Measurements from ENCODE around the gene TAS2R46. TPM values are rescaled to one million over a fixed set of nuclear protein-coding genes. Genes with fewer than 3 reads are reported as not detected.

TAS2R46 gene
- total and polyA plus RNA-seq, 2 of the 13 experiments (the other 11 are each of a cell fraction or from before 2014, with no cell fraction given): 0.16 to 3.5 TPM

- TF ChIP-seq, protein P1, sequence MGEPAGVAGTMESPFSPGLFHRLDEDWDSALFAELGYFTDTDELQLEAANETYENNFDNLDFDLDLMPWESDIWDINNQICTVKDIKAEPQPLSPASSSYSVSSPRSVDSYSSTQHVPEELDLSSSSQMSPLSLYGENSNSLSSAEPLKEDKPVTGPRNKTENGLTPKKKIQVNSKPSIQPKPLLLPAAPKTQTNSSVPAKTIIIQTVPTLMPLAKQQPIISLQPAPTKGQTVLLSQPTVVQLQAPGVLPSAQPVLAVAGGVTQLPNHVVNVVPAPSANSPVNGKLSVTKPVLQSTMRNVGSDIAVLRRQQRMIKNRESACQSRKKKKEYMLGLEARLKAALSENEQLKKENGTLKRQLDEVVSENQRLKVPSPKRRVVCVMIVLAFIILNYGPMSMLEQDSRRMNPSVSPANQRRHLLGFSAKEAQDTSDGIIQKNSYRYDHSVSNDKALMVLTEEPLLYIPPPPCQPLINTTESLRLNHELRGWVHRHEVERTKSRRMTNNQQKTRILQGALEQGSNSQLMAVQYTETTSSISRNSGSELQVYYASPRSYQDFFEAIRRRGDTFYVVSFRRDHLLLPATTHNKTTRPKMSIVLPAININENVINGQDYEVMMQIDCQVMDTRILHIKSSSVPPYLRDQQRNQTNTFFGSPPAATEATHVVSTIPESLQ (CRISPR knock-in tag; conservative IDR thresholded peaks at IDR 0.05): no peak
- TF ChIP-seq EEA1 (CRISPR knock-in tag; IDR thresholded peaks at IDR 0.05; ENCODE audit: borderline replicate concordance): no peak
- no peak for TF ChIP-seq WIZ (CRISPR knock-in tag; IDR thresholded peaks at IDR 0.05)
- no peak for TF ChIP-seq NPAS2 (CRISPR knock-in tag; IDR thresholded peaks at IDR 0.05; ENCODE audit: borderline replicate concordance)
- TF ChIP-seq, protein P2, sequence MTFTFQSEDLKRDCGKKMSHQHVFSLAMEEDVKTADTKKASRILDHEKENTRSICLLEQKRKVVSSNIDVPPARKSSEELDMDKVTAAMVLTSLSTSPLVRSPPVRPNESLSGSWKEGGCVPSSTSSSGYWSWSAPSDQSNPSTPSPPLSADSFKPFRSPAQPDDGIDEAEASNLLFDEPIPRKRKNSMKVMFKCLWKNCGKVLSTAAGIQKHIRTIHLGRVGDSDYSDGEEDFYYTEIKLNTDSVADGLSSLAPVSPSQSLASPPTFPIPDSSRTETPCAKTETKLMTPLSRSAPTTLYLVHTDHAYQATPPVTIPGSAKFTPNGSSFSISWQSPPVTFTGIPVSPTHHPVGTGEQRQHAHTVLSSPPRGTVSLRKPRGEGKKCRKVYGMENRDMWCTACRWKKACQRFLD (CRISPR knock-in tag; IDR thresholded peaks at IDR 0.05; ENCODE audit: borderline replicate concordance): no peak
- no peak for TF ChIP-seq ZUFSP (CRISPR knock-in tag; IDR thresholded peaks at IDR 0.05; ENCODE audit: borderline replicate concordance)
- TF ChIP-seq ZNF879 (CRISPR knock-in tag; IDR thresholded peaks at IDR 0.05): no peak
- TF ChIP-seq, protein P3, sequence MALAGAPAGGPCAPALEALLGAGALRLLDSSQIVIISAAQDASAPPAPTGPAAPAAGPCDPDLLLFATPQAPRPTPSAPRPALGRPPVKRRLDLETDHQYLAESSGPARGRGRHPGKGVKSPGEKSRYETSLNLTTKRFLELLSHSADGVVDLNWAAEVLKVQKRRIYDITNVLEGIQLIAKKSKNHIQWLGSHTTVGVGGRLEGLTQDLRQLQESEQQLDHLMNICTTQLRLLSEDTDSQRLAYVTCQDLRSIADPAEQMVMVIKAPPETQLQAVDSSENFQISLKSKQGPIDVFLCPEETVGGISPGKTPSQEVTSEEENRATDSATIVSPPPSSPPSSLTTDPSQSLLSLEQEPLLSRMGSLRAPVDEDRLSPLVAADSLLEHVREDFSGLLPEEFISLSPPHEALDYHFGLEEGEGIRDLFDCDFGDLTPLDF (CRISPR knock-in tag; IDR thresholded peaks at IDR 0.05): no peak
- TF ChIP-seq MAF1 (CRISPR knock-in tag; IDR thresholded peaks at IDR 0.05; ENCODE audit: borderline replicate concordance): no peak
- TF ChIP-seq RORA (CRISPR knock-in tag; IDR thresholded peaks at IDR 0.05): no peak
- TF ChIP-seq ZNF747 (CRISPR knock-in tag; IDR thresholded peaks at IDR 0.05; ENCODE audit: borderline replicate concordance): no peak
- TF ChIP-seq, protein P4, sequence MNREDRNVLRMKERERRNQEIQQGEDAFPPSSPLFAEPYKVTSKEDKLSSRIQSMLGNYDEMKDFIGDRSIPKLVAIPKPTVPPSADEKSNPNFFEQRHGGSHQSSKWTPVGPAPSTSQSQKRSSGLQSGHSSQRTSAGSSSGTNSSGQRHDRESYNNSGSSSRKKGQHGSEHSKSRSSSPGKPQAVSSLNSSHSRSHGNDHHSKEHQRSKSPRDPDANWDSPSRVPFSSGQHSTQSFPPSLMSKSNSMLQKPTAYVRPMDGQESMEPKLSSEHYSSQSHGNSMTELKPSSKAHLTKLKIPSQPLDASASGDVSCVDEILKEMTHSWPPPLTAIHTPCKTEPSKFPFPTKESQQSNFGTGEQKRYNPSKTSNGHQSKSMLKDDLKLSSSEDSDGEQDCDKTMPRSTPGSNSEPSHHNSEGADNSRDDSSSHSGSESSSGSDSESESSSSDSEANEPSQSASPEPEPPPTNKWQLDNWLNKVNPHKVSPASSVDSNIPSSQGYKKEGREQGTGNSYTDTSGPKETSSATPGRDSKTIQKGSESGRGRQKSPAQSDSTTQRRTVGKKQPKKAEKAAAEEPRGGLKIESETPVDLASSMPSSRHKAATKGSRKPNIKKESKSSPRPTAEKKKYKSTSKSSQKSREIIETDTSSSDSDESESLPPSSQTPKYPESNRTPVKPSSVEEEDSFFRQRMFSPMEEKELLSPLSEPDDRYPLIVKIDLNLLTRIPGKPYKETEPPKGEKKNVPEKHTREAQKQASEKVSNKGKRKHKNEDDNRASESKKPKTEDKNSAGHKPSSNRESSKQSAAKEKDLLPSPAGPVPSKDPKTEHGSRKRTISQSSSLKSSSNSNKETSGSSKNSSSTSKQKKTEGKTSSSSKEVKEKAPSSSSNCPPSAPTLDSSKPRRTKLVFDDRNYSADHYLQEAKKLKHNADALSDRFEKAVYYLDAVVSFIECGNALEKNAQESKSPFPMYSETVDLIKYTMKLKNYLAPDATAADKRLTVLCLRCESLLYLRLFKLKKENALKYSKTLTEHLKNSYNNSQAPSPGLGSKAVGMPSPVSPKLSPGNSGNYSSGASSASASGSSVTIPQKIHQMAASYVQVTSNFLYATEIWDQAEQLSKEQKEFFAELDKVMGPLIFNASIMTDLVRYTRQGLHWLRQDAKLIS (CRISPR knock-in tag; IDR thresholded peaks at IDR 0.05): no peak
- 0 out of 2 replicates have a peak, but pooled peaks have one; percentile 11 for TF ChIP-seq BHLHE40 (IDR thresholded peaks at IDR 0.05; ENCODE audit: low read length)
- TF ChIP-seq HNF4G (IDR thresholded peaks at IDR 0.05; ENCODE audit: borderline replicate concordance, low read depth, low read length): peak; percentile 79
- TF ChIP-seq HNF4G (CRISPR knock-in tag; IDR thresholded peaks at IDR 0.05; ENCODE audit: borderline replicate concordance, low read depth): peak; percentile 91
- TF ChIP-seq EP300 (IDR thresholded peaks at IDR 0.05; ENCODE audit: low read depth in 2 of 2, low read length in 2 of 2): peak in 1 of 2 experiments; percentile 87; a peak in 2 of 4 replicates
- TF ChIP-seq EP300 (CRISPR knock-in tag; IDR thresholded peaks at IDR 0.05; ENCODE audit: borderline replicate concordance): peak; percentile 68
- no peak for TF ChIP-seq YY1 (IDR thresholded peaks at IDR 0.05; ENCODE audit: insufficient read depth, insufficient replicate concordance, low read depth, low read length)
- TF ChIP-seq FOXC1 (CRISPR knock-in tag; IDR thresholded peaks at IDR 0.05; ENCODE audit: borderline replicate concordance): no peak
Measured at GRCh38 chr12:11015775-11016430, 46.2 kb downstream of the TAS2R46 start (continued).

Data from HepG2 (cell line).